Mesenchymal stem cell (in vitro differentiated cells and primary cell): ENCODE measurements around the gene TCF25.
"Not testable (repeated sequence)": the region's sequence is repeated elsewhere in the genome, so short reads cannot be mapped to it uniquely, and the experiment has no call there.

Source experiments
- DNase-seq: peaks from one replicate; pipeline ENCODE4 v3.0.0-alpha.2; 2013
- H2AFZ ChIP-seq: one replicate; pipeline ENCODE4 v1.6.1; 2013; ENCODE audit warnings: low read depth, mild to moderate bottlenecking, control low read depth, inconsistent platforms, low read length, moderate library complexity
- H2AK5ac ChIP-seq: 2 replicates; pipeline ENCODE4 v1.6.1; 2013; ENCODE audit warnings: low read length, moderate library complexity, mild to moderate bottlenecking, inconsistent platforms; ENCODE audit not compliant: severe bottlenecking
- H2BK120ac ChIP-seq: one replicate; pipeline ENCODE4 v1.6.1; 2013; ENCODE audit warnings: low read depth, mild to moderate bottlenecking, inconsistent platforms, low read length, moderate library complexity
- H2BK12ac ChIP-seq, 2 experiments: one replicate each; pipeline ENCODE4 v1.6.1; 2013; ENCODE audit warnings: inconsistent platforms in 2 of 2, low read length in 2 of 2, mild to moderate bottlenecking in 2 of 2, moderate library complexity in 2 of 2, control low read depth in 1 of 2
- H2BK15ac ChIP-seq: one replicate; pipeline ENCODE4 v1.6.1; 2013; ENCODE audit warnings: mild to moderate bottlenecking, low read depth, inconsistent platforms; ENCODE audit not compliant: poor library complexity, severe bottlenecking
- H2BK5ac ChIP-seq: 2 replicates; pipeline ENCODE4 v1.6.1; 2013; ENCODE audit warnings: low read depth, mild to moderate bottlenecking, low read length, control low read depth, inconsistent platforms; ENCODE audit not compliant: poor library complexity, severe bottlenecking
- H3K14ac ChIP-seq, 2 experiments: one replicate each; pipeline ENCODE4 v1.6.1; 2013; ENCODE audit warnings: inconsistent platforms in 2 of 2, low read length in 2 of 2, control low read depth in 1 of 2, mild to moderate bottlenecking in 1 of 2, moderate library complexity in 1 of 2
- H3K18ac ChIP-seq, 2 experiments: one replicate each; pipeline ENCODE4 v1.6.1; 2013; ENCODE audit warnings: inconsistent platforms in 2 of 2, low read length in 2 of 2, control low read depth in 1 of 2, low read depth in 1 of 2, mild to moderate bottlenecking in 1 of 2
- H3K23ac ChIP-seq, 2 experiments: one replicate each; pipeline ENCODE4 v1.6.1; 2013; ENCODE audit warnings: inconsistent platforms in 2 of 2, low read length in 2 of 2, mild to moderate bottlenecking in 2 of 2, moderate library complexity in 2 of 2, control low read depth in 1 of 2
- H3K27ac ChIP-seq: 2 replicates; pipeline ENCODE4 v1.5.1; 2013; ENCODE audit warnings: mild to moderate bottlenecking, moderate library complexity, low read length, control low read depth, inconsistent platforms; ENCODE audit not compliant: poor library complexity, severe bottlenecking
- H3K27me3 ChIP-seq, 2 experiments: 2 replicates each; pipeline versions ENCODE4 v1.6.1 to v1.7.0; 2013; ENCODE audit warnings: low read length in 2 of 2, mild to moderate bottlenecking in 2 of 2, moderate library complexity in 2 of 2, control low read depth in 1 of 2, inconsistent platforms in 1 of 2; ENCODE audit not compliant: control insufficient read depth in 1 of 2, insufficient read depth in 1 of 2
- H3K36me3 ChIP-seq, 2 experiments: 2 replicates each; pipeline versions ENCODE4 v1.6.1 to v1.7.0; 2013; ENCODE audit warnings: low read length in 2 of 2, control low read depth in 1 of 2, inconsistent platforms in 1 of 2, low read depth in 1 of 2, mild to moderate bottlenecking in 1 of 2; ENCODE audit not compliant: insufficient read depth in 2 of 2, control insufficient read depth in 1 of 2
- H3K4ac ChIP-seq, 2 experiments: one replicate each; pipeline ENCODE4 v1.6.1; 2013; ENCODE audit warnings: inconsistent platforms in 2 of 2, low read length in 2 of 2, mild to moderate bottlenecking in 2 of 2, moderate library complexity in 2 of 2, control low read depth in 1 of 2, low read depth in 1 of 2
- H3K4me1 ChIP-seq: 2 replicates; pipeline ENCODE4 v1.6.1; 2013; ENCODE audit warnings: low read depth, low read length, control low read depth; ENCODE audit not compliant: control insufficient read depth, insufficient read depth
- H3K4me2 ChIP-seq: 2 replicates; pipeline ENCODE4 v1.6.1; 2013; ENCODE audit warnings: low read length, mild to moderate bottlenecking, inconsistent platforms; ENCODE audit not compliant: poor library complexity, severe bottlenecking
- H3K4me3 ChIP-seq, 2 experiments: 2 replicates each; pipeline versions ENCODE4 v1.5.1 to v1.7.0; 2013; ENCODE audit warnings: low read length in 2 of 2, mild to moderate bottlenecking in 2 of 2, control low read depth in 1 of 2, low read depth in 1 of 2; ENCODE audit not compliant: insufficient read depth in 1 of 2
- H3K79me1 ChIP-seq: replicated peaks from 2 replicates; pipeline ENCODE4 v1.6.1; 2013; ENCODE audit warnings: mild to moderate bottlenecking, control low read depth, low read length, inconsistent platforms; ENCODE audit not compliant: poor library complexity, severe bottlenecking
- H3K9ac ChIP-seq: 2 replicates; pipeline ENCODE4 v1.7.0; 2013; ENCODE audit warnings: mild to moderate bottlenecking, low read length, moderate library complexity
- H3K9me3 ChIP-seq: 2 replicates; pipeline ENCODE4 v1.7.0; 2013; ENCODE audit warnings: mild to moderate bottlenecking, low read length; ENCODE audit not compliant: control insufficient read depth
- H4K8ac ChIP-seq: one replicate; pipeline ENCODE4 v1.6.1; 2013; ENCODE audit warnings: inconsistent platforms, mild to moderate bottlenecking, low read length, moderate library complexity
- H4K91ac ChIP-seq: one replicate; pipeline ENCODE4 v1.6.1; 2013; ENCODE audit warnings: mild to moderate bottlenecking, low read length, inconsistent platforms
- WGBS: methylation state at CpG from one replicate; pipeline ENCODE4 v1.1.7; 2013; ENCODE audit warnings: mixed read lengths; 5-methylcytosine and 5-hydroxymethylcytosine counted together

The TCF25 gene

GRCh38 chr16:89829630-89830437 is 43.6 kb upstream of the TCF25 start:
- H3K27ac ChIP-seq, result no peak overlapping the region
- H3K18ac ChIP-seq, result no peak overlapping the region
- no peak overlapping the region for H3K4me2 ChIP-seq
- H3K14ac ChIP-seq, result no peak overlapping the region
- no peak overlapping the region for H3K4ac ChIP-seq
- H3K4me3 ChIP-seq, result no peak overlapping the region
- no peak overlapping the region for H2BK5ac ChIP-seq
- H3K9ac ChIP-seq, result no peak overlapping the region
- no peak overlapping the region for H4K8ac ChIP-seq
- no peak overlapping the region for H3K23ac ChIP-seq
- H2BK15ac ChIP-seq, result no peak overlapping the region
- no peak overlapping the region for H2AK5ac ChIP-seq
- no peak overlapping the region for H4K91ac ChIP-seq
- no peak overlapping the region for H2AFZ ChIP-seq
- no peaks in the 10 kb centered on the region for H3K79me1 ChIP-seq
- H2BK120ac ChIP-seq, result no peak overlapping the region
- H3K4me1 ChIP-seq, result peaks cover 19% of the 10 kb centered on the region
- DNase-seq, result no peak
- no peaks in the 10 kb centered on the region for H3K27me3 ChIP-seq
- H3K9me3 ChIP-seq, result no peaks in the 10 kb centered on the region
- no peak overlapping the region for H2BK12ac ChIP-seq
- peaks cover 0 to 7% of the 10 kb centered on the region in 2 experiments for H3K36me3 ChIP-seq
- 86% methylated on average over 17 of the region's 17 CpGs for WGBS

- H2BK15ac ChIP-seq, result no peak overlapping the region
- no peak overlapping the region for H2BK12ac ChIP-seq
- no peak overlapping the region for H2AFZ ChIP-seq
- 94% methylated on average over 25 of the region's 25 CpGs for WGBS
- no peak overlapping the region for H4K91ac ChIP-seq
- H3K9ac ChIP-seq, result no peak overlapping the region
- peaks cover 19% of the 10 kb centered on the region for H3K4me1 ChIP-seq
- DNase-seq, result no peak
- H3K23ac ChIP-seq, result no peak overlapping the region
- H3K14ac ChIP-seq, result no peak overlapping the region
- no peak overlapping the region for H3K4ac ChIP-seq
- no peaks in the 10 kb centered on the region for H3K27me3 ChIP-seq
- no peak overlapping the region for H4K8ac ChIP-seq
- H3K4me3 ChIP-seq, result no peak overlapping the region
- no peak overlapping the region for H2BK5ac ChIP-seq
- no peak overlapping the region for H2AK5ac ChIP-seq
- no peak overlapping the region for H3K18ac ChIP-seq
- no peak overlapping the region for H2BK120ac ChIP-seq
- no peak overlapping the region for H3K27ac ChIP-seq
- no peak overlapping the region for H3K4me2 ChIP-seq
- H3K79me1 ChIP-seq, result no peaks in the 10 kb centered on the region
- no peaks in the 10 kb centered on the region for H3K9me3 ChIP-seq
- peaks cover 0 to 7% of the 10 kb centered on the region in 2 experiments for H3K36me3 ChIP-seq
These were observed 41.5 kb upstream of the TCF25 start for GRCh38 chr16:89831810-89832328.

- H3K79me1 ChIP-seq, H3K9ac ChIP-seq, H3K23ac ChIP-seq, H4K91ac ChIP-seq, H4K8ac ChIP-seq, H2BK5ac ChIP-seq, H2AFZ ChIP-seq, H3K4ac ChIP-seq, H2BK15ac ChIP-seq, H3K27me3 ChIP-seq, H3K4me3 ChIP-seq, H3K18ac ChIP-seq, H3K4me2 ChIP-seq, H3K9me3 ChIP-seq, DNase-seq, H2AK5ac ChIP-seq, H3K27ac ChIP-seq, H3K14ac ChIP-seq, H2BK12ac ChIP-seq, H3K36me3 ChIP-seq, H2BK120ac ChIP-seq: not testable (repeated sequence)
- peaks cover 18% of the 10 kb centered on the region for H3K4me1 ChIP-seq
- 96% methylated on average over 39 of the region's 39 CpGs for WGBS
These were observed 39.6 kb upstream of the TCF25 start for GRCh38 chr16:89833664-89834363.

GRCh38 chr16:89834813-89835363 is 38.5 kb upstream of the TCF25 start:
- H4K8ac ChIP-seq, H3K23ac ChIP-seq, H3K9ac ChIP-seq, H3K4ac ChIP-seq, H2AK5ac ChIP-seq, H2BK15ac ChIP-seq, H2AFZ ChIP-seq, H3K18ac ChIP-seq, H3K27ac ChIP-seq, H3K14ac ChIP-seq, H3K4me2 ChIP-seq, H3K4me3 ChIP-seq, H2BK12ac ChIP-seq, H2BK120ac ChIP-seq, DNase-seq, H2BK5ac ChIP-seq, H4K91ac ChIP-seq, H3K9me3 ChIP-seq, H3K27me3 ChIP-seq, H3K79me1 ChIP-seq, H3K36me3 ChIP-seq: not testable (repeated sequence)
- H3K4me1 ChIP-seq, result peaks cover 13% of the 10 kb centered on the region
- WGBS, result 98% methylated on average over 41 of the region's 42 CpGs
